ENCODE results near the gene NDUFAF8.

Gene NDUFAF8

GRCh38 chr17:81197409-81197795 is 41.7 kb upstream of the NDUFAF8 start:
- no peak for DNase-seq (ENCODE audit: extremely low read depth, low read depth)
- no peak for TF ChIP-seq CTCF (IDR thresholded peaks at IDR 0.05; ENCODE audit: low read depth, low read length)

- TF ChIP-seq CTCF (IDR thresholded peaks at IDR 0.05; ENCODE audit: low read depth, low read length), result no peak
- DNase-seq (ENCODE audit: extremely low read depth, low read depth), result no peak
These were observed 41.2 kb upstream of the NDUFAF8 start for GRCh38 chr17:81197831-81198490.

- TF ChIP-seq CTCF (IDR thresholded peaks at IDR 0.05; ENCODE audit: low read depth, low read length), result no peak
- DNase-seq (ENCODE audit: extremely low read depth, low read depth), result no peak
These were observed 40.2 kb upstream of the NDUFAF8 start for GRCh38 chr17:81198826-81199481.

- TF ChIP-seq CTCF (IDR thresholded peaks at IDR 0.05; ENCODE audit: low read depth, low read length), result no peak
- DNase-seq (ENCODE audit: extremely low read depth, low read depth), result no peak
These were observed 39.7 kb upstream of the NDUFAF8 start for GRCh38 chr17:81199482-81199830.

GRCh38 chr17:81200201-81200600 is 38.9 kb upstream of the NDUFAF8 start:
- no peak for TF ChIP-seq CTCF (IDR thresholded peaks at IDR 0.05; ENCODE audit: low read depth, low read length)
- no peak for DNase-seq (ENCODE audit: extremely low read depth, low read depth)

GRCh38 chr17:81200695-81201580 is 38.2 kb upstream of the NDUFAF8 start:
- peak; percentile 44 for DNase-seq (ENCODE audit: extremely low read depth, low read depth)
- peak; percentile 56 for TF ChIP-seq CTCF (IDR thresholded peaks at IDR 0.05; ENCODE audit: low read depth, low read length)

GRCh38 chr17:81202318-81202717 is 36.8 kb upstream of the NDUFAF8 start:
- DNase-seq (ENCODE audit: extremely low read depth, low read depth), result no peak
- TF ChIP-seq CTCF (IDR thresholded peaks at IDR 0.05; ENCODE audit: low read depth, low read length), result no peak
